Memory B cell (primary cell): ENCODE data around the gene CREB3L1.
A peak's percentile ranks its signal among the peaks of the same experiment; 100 is the strongest.
"Not testable (repeated sequence)": the region's sequence is repeated elsewhere in the genome, so short reads cannot be mapped to it uniquely, and the experiment has no call there.

ENCODE experiments used
- ATAC-seq: fragments of 150-1000 bp; cut with Tn5 transposase; 2 replicates; pipeline ENCODE4 v1.10.0; 2021; ENCODE audit warnings: low read depth, mild to moderate bottlenecking, moderate library complexity
- DNase-seq, 2 donors: peaks; one replicate each; pipeline ENCODE4 v3.0.0; 2022; ENCODE audit warnings: low spot score in 2 of 2
- H3K27ac Mint-ChIP-seq: one replicate; pipeline ENCODE4 v1.8.0; 2022; ENCODE audit warnings: mild to moderate bottlenecking, moderate library complexity, mixed read lengths
- H3K27me3 Mint-ChIP-seq: one replicate; pipeline ENCODE4 v1.8.0; 2022; ENCODE audit warnings: mixed read lengths
- H3K36me3 Mint-ChIP-seq: one replicate; pipeline ENCODE4 v1.8.0; 2022; ENCODE audit warnings: mild to moderate bottlenecking, mixed read lengths
- H3K4me1 Mint-ChIP-seq: one replicate; pipeline ENCODE4 v1.8.0; 2022; ENCODE audit warnings: mixed read lengths
- H3K4me3 Mint-ChIP-seq: one replicate; pipeline ENCODE4 v1.8.0; 2022; ENCODE audit warnings: mild to moderate bottlenecking, moderate library complexity, mixed read lengths
- H3K9me3 Mint-ChIP-seq: one replicate; pipeline ENCODE4 v1.8.0; 2022; ENCODE audit warnings: mixed read lengths

CREB3L1 gene

DNA sequence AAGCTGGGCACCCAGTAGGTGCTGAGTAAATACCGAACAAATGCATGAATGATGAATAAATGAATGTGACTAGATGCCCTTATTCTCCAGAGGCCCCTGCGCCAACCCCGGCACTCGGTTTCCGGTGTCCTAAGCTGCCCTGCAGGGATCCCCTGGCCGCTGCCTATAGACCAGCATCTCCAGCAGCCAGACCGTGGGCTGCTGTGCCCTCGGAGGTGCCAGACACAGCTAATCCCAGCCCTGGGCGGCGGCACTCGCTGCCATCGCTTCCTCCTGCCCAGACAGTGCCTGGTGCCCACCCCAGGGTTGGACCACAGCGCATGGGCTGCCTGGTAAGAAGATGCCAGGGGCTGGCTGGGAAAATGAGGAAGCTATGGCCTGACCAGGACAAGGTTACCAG, 15.6 kb downstream of the CREB3L1 start:
- DNase-seq (no peak), ATAC-seq (no peak)
- Mint-ChIP-seq H3K4me3 (no peak overlapping the region), H3K27me3 (peaks cover 29% of the 10 kb centered on the region), H3K36me3 (no peaks in the 10 kb centered on the region), H3K4me1 (peaks cover 6% of the 10 kb centered on the region), H3K9me3 (no peaks in the 10 kb centered on the region), H3K27ac (no peak overlapping the region)

DNA sequence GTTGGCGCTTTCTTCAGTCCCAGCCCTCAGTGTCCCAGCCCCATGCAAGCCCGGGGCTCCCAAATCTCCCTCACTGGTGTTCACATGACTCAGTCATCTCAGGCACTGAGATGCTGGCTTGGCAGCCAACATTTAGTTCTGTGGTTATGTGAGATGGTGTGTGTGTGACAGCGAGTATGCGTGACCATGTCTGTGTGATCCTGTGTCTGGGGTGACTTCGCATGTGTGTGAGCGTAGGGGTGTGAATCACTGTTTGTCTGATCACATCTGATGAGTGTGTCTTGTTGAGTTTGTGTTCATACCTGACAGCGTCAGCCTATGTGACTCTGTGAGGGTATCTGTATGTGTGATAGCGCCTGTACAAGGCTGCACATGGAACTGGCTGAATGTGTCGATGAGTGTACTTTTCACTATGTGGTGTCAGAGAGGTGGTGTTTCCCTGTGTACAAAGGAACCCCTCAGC, 16.2 kb downstream of the CREB3L1 start:
- Mint-ChIP-seq H3K9me3 (no peaks in the 10 kb centered on the region), H3K36me3 (no peaks in the 10 kb centered on the region), H3K27me3 (peaks cover 32% of the 10 kb centered on the region), H3K4me1 (peaks cover 6% of the 10 kb centered on the region), H3K27ac (no peak overlapping the region), H3K4me3 (no peak overlapping the region)
- DNase-seq, result no peak
- ATAC-seq, result no peak

DNA sequence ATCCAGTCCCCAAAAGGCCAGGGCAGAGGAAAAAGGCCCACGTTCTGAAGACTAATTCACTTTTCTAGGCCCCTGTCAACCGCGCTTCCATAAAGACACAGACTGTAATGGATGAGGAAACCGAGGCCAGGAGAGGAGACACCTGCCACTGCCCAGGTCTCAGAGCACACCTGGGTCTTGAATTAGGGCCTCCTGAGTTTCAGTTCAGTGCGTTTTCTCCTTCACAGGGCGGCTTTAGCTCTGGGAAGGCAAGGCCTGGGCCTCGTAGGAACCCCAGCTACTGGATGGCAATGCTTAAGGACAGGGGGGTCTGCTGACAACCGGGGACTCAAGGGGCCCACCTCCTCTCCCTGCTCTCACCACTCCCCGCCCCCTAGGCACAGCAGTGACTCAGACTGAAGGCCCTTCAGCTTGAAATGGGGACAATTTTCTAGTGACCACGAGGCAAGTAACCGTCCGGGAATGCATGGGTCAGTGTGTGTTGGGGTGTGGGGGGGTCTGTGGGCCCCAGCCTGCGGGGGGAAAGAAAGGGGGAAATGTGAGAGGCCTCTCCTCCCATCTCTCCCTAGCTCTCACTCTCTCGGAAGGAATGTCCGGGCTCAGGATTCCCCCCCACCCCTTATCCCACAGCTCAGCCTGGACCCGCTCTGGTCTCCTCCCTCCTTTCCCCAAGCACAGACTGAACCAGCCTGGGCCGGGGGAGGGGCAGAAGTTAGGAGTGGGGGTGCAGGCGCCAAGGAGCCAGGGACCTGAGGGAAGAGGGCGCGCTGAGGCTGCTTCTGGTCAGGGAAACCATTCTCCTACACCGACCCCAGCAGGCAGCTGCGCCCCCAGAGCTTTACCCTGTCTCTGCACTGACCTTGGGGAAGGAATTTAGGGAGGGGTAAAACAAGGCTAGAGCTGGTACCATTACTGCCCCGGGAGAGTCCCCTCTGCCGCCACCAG, 17.2 kb downstream of the CREB3L1 start:
- peaks cover 9% of the 10 kb centered on the region for H3K4me1 Mint-ChIP-seq
- no peaks in the 10 kb centered on the region for H3K9me3 Mint-ChIP-seq
- no peaks in the 10 kb centered on the region for H3K36me3 Mint-ChIP-seq
- peak overlapping the region; percentile 50 for H3K4me3 Mint-ChIP-seq
- peaks cover 32% of the 10 kb centered on the region for H3K27me3 Mint-ChIP-seq
- ATAC-seq, result no peak
- DNase-seq, result no peak
- no peak overlapping the region for H3K27ac Mint-ChIP-seq

GRCh38 chr11:46295312-46296058, 18.0 kb downstream of the CREB3L1 start:
- Mint-ChIP-seq H3K27me3 (peaks cover 30% of the 10 kb centered on the region), H3K36me3 (no peaks in the 10 kb centered on the region), H3K27ac (no peak overlapping the region), H3K4me3 (peak overlapping the region; percentile 68), H3K4me1 (peaks cover 9% of the 10 kb centered on the region), H3K9me3 (no peaks in the 10 kb centered on the region)
- DNase-seq, result no peak
- peak; percentile 82 for ATAC-seq

- ATAC-seq (no peak), DNase-seq (no peak)
- H3K36me3 Mint-ChIP-seq, result no peaks in the 10 kb centered on the region
- no peaks in the 10 kb centered on the region for H3K9me3 Mint-ChIP-seq
- no peak overlapping the region for H3K27ac Mint-ChIP-seq
- H3K4me3 Mint-ChIP-seq, result peak overlapping the region; percentile 68
- peaks cover 9% of the 10 kb centered on the region for H3K4me1 Mint-ChIP-seq
- H3K27me3 Mint-ChIP-seq, result peaks cover 30% of the 10 kb centered on the region
Measured at GRCh38 chr11:46296059-46296527, 18.6 kb downstream of the CREB3L1 start.

DNA sequence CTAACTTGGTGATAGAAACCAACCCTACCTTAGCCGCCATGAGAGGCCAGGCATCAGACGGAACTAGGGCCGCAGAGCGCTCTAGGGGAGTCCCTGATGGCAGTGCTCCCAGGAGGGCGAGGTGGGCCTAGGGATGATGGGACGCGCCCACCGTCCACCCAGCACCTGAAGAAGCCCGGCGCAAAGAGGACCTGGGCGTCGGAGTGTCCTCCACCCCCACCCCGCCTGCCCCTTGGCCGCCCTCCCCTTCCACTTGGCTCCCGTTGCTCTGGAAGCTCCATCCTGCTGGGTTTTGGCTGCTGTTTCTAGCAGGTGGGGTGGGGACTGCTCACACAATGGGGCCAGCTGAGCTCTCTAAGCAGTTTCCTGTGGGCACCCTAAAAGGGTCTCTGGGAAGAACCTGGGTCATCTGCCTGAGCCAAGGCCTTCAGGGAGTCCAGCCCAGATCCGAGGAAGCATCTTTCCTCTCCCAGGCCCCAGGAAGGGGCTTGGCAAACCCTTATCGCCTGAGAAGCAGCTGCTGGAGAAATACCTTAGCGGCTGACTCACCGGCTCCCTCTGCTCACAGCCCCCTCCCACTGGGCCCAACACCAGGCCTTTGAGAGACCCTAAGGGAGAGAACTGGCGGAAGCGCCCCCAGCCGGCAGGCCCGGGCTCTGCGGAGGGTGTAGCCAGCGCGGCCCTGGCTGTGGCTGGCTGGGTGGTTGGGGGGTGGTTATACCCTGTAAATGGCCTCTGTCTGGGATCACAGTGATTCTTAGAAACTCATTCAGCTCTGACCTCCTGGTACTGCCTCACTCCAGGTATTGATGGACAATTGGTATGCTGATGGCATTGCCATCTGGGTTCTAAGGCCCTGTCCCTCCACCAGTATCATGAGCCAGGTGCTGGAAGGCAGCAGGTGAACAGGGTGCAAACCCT, 19.3 kb downstream of the CREB3L1 start:
- Mint-ChIP-seq H3K9me3 (no peaks in the 10 kb centered on the region), H3K27me3 (peaks cover 33% of the 10 kb centered on the region), H3K36me3 (no peaks in the 10 kb centered on the region), H3K27ac (no peak overlapping the region), H3K4me1 (peaks cover 9% of the 10 kb centered on the region), H3K4me3 (no peak overlapping the region)
- no peak for ATAC-seq
- DNase-seq, result no peak

GRCh38 chr11:46298699-46299433, 21.4 kb downstream of the CREB3L1 start:
- Mint-ChIP-seq H3K4me1 (peaks cover 9% of the 10 kb centered on the region), H3K4me3 (no peak overlapping the region), H3K27ac (no peak overlapping the region), H3K27me3 (peaks cover 28% of the 10 kb centered on the region), H3K36me3 (no peaks in the 10 kb centered on the region), H3K9me3 (no peaks in the 10 kb centered on the region)
- DNase-seq, result no peak
- ATAC-seq, result no peak

DNA sequence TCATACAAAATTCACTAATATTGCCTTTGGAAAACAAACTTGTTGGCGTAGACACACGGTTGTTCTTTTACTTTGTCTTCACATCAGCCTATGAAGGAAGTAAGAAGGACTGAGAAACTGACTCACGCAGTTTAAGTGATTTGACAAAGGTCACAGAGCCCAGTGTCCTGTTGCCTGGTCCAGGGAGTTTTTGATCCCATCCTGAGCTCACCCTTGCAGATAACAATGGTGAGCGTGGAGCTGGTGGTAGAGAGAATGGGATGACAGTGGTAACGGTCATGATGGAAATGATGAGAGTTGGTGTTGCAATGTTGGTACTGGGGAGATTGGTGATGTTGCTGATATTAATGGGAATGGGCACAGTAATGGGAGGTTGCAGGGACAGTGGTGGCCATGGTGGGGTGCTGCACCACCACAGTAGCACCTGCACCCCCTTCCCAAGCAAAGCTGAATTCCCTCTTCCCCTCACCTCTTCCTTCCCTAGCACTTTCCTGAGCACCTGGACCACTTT, 22.0 kb downstream of the CREB3L1 start:
- Mint-ChIP-seq H3K4me3 (no peak overlapping the region), H3K27ac (no peak overlapping the region), H3K4me1 (peaks cover 9% of the 10 kb centered on the region), H3K9me3 (no peaks in the 10 kb centered on the region), H3K27me3 (peaks cover 28% of the 10 kb centered on the region), H3K36me3 (no peaks in the 10 kb centered on the region)
- DNase-seq (no peak), ATAC-seq (no peak)

- DNase-seq (no peak), ATAC-seq (no peak)
- Mint-ChIP-seq H3K36me3 (no peaks in the 10 kb centered on the region), H3K27me3 (peaks cover 29% of the 10 kb centered on the region), H3K4me3 (no peak overlapping the region), H3K4me1 (peaks cover 6% of the 10 kb centered on the region), H3K9me3 (no peaks in the 10 kb centered on the region), H3K27ac (no peak overlapping the region)
Measured at GRCh38 chr11:46300270-46300669, 22.8 kb downstream of the CREB3L1 start.

GRCh38 chr11:46302866-46303265, 25.4 kb downstream of the CREB3L1 start:
- H3K4me3 Mint-ChIP-seq, result no peak overlapping the region
- no peaks in the 10 kb centered on the region for H3K36me3 Mint-ChIP-seq
- H3K9me3 Mint-ChIP-seq, result no peaks in the 10 kb centered on the region
- DNase-seq, result peak in 1 of 2 donors; percentile 35
- H3K27me3 Mint-ChIP-seq, result peaks cover 24% of the 10 kb centered on the region
- ATAC-seq, result peak; percentile 98
- no peak overlapping the region for H3K27ac Mint-ChIP-seq
- H3K4me1 Mint-ChIP-seq, result peaks cover 3% of the 10 kb centered on the region

- not testable (repeated sequence) for ATAC-seq, H3K9me3 Mint-ChIP-seq, H3K4me1 Mint-ChIP-seq, H3K4me3 Mint-ChIP-seq, H3K36me3 Mint-ChIP-seq, DNase-seq, H3K27ac Mint-ChIP-seq
- peaks cover 23% of the 10 kb centered on the region for H3K27me3 Mint-ChIP-seq
Measured at GRCh38 chr11:46304036-46304435, 26.6 kb downstream of the CREB3L1 start.

DNA sequence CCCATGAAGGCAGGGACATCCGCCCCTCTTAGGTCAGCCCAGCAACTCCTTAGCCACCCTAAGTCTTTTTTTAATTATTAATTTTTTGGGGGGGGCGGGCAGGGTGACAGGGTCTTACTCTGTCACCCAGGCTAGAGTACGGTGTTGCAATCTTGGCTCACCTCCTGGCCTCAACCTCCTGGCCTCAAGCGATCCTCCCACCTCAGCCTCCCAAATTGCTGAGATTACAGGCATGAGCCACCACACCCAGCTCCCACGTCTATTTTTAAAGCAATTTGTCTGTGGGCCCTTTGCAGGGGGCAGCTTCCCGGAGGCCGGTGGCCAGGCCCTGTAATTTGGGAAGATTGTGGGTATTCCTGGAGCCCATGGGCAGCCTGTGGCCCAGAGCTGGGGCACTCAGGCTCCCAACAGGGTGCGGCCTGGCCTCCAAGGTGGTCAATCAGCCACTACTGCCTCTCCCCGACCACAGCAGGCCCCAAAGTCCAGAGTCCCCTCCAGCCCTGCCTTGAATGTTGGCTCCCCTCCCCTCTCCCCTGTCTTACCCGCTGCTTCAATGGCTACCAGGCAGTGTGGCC, 27.2 kb downstream of the CREB3L1 start:
- ATAC-seq, result no peak
- H3K27ac Mint-ChIP-seq, result no peak overlapping the region
- no peak for DNase-seq
- no peaks in the 10 kb centered on the region for H3K9me3 Mint-ChIP-seq
- no peaks in the 10 kb centered on the region for H3K36me3 Mint-ChIP-seq
- peaks cover 21% of the 10 kb centered on the region for H3K27me3 Mint-ChIP-seq
- H3K4me1 Mint-ChIP-seq, result no peaks in the 10 kb centered on the region
- H3K4me3 Mint-ChIP-seq, result no peak overlapping the region
